Lower lobe of right lung (tissue), 2 donors: ENCODE data around the gene MRTFA. TPM values are rescaled to one million over a fixed set of nuclear protein-coding genes. Genes with fewer than 3 reads are reported as not detected.

Source experiments
- ATAC-seq, 2 donors: fragments of 200-7000 bp; cut with Tn5 transposase; one replicate each; pipeline ENCODE4 v1.9.1; 2020 to 2022; ENCODE audit warnings: mild to moderate bottlenecking in 2 of 2, moderate library complexity in 2 of 2
- DNase-seq: peaks from one replicate; pipeline ENCODE4 v3.0.0-alpha.2; 2020
- H3K27ac ChIP-seq: fragments of 200-600 bp; one replicate; pipeline ENCODE4 v1.8.0; 2022
- H3K27me3 ChIP-seq: fragments of 200-600 bp; one replicate; pipeline ENCODE4 v1.8.0; 2022; ENCODE audit warnings: low read depth
- H3K36me3 ChIP-seq: fragments of 200-600 bp; one replicate; pipeline ENCODE4 v1.8.0; 2022; ENCODE audit warnings: mild to moderate bottlenecking
- H3K4me1 ChIP-seq: fragments of 200-600 bp; one replicate; pipeline ENCODE4 v1.8.0; 2022
- H3K4me3 ChIP-seq: fragments of 200-600 bp; one replicate; pipeline ENCODE4 v1.8.0; 2022; ENCODE audit warnings: mild to moderate bottlenecking
- H3K9me3 ChIP-seq: fragments of 200-600 bp; one replicate; pipeline ENCODE4 v1.8.0; 2022
- CTCF ChIP-seq: fragments of 200-600 bp; IDR thresholded peaks from one replicate; pipeline ENCODE4 v1.8.0; 2022; ENCODE audit warnings: antibody characterized with exemption, mild to moderate bottlenecking
- intact Hi-C: fragments of 100-400 bp; cut with DNase I; formaldehyde crosslinking; loops from one replicate; pipeline ENCODE4 v1.11.0; 2022
- total RNA-seq: library from RNA; stranded (reverse); fragmentation: NEBNext Ultra II Directional; extraction: Animal tissue kit (Norgen Biotek cat#: 25700); gene quantifications from one replicate; pipeline ENCODE4 v1.2.1, GENCODE V29; 2021
- donor health status: DM: no; HTN: yes; CAD: no; lungs with severe emphysema.

MRTFA gene
- total RNA-seq, 1 donor from 2014 or later, result 54.2 TPM

GRCh38 chr22:40487663-40488249 is 148.8 kb downstream of the MRTFA start:
- Histone ChIP-seq H3K27ac (no peak overlapping the region), H3K4me1 (peaks cover 59% of the 10 kb centered on the region), H3K9me3 (no peaks in the 10 kb centered on the region), H3K27me3 (no peaks in the 10 kb centered on the region), H3K4me3 (no peak overlapping the region), H3K36me3 (no peaks in the 10 kb centered on the region)
- ATAC-seq, result no peak
- no peak for DNase-seq
- peak; percentile 70 for TF ChIP-seq CTCF
- intact Hi-C loops, result no loop called here

GRCh38 chr22:40486962-40487602 is 149.4 kb downstream of the MRTFA start:
- no peak for TF ChIP-seq CTCF
- intact Hi-C loops, result no loop called here
- ATAC-seq, result no peak

GRCh38 chr22:40485813-40486667 is 150.5 kb downstream of the MRTFA start:
- DNase-seq (no peak), ATAC-seq (peak in 1 of 2 donors; percentile 29)
- no peaks in the 10 kb centered on the region for H3K9me3 ChIP-seq
- no peak overlapping the region for H3K4me3 ChIP-seq
- H3K36me3 ChIP-seq, result no peaks in the 10 kb centered on the region
- intact Hi-C loops, result no loop called here
- peaks cover 46% of the 10 kb centered on the region for H3K4me1 ChIP-seq
- H3K27me3 ChIP-seq, result no peaks in the 10 kb centered on the region
- TF ChIP-seq CTCF, result no peak
- H3K27ac ChIP-seq, result peak overlapping the region; percentile 18

More at GRCh38 chr22:40486962-40487602, 149.4 kb downstream of the MRTFA start:
- Histone ChIP-seq H3K36me3 (no peaks in the 10 kb centered on the region), H3K27ac (peak overlapping the region; percentile 18), H3K4me1 (peaks cover 52% of the 10 kb centered on the region), H3K27me3 (no peaks in the 10 kb centered on the region), H3K9me3 (no peaks in the 10 kb centered on the region), H3K4me3 (no peak overlapping the region)
- DNase-seq, result no peak

GRCh38 chr22:40484906-40485669 is 151.4 kb downstream of the MRTFA start:
- H3K4me3 ChIP-seq, result no peak overlapping the region
- no peak for ATAC-seq
- no peaks in the 10 kb centered on the region for H3K27me3 ChIP-seq
- H3K9me3 ChIP-seq, result no peaks in the 10 kb centered on the region
- no peaks in the 10 kb centered on the region for H3K36me3 ChIP-seq
- H3K27ac ChIP-seq, result no peak overlapping the region
- DNase-seq, result no peak
- intact Hi-C loops, result no loop called here
- no peak for TF ChIP-seq CTCF
- H3K4me1 ChIP-seq, result peaks cover 45% of the 10 kb centered on the region

- intact Hi-C loops, result no loop called here
- no peaks in the 10 kb centered on the region for H3K9me3 ChIP-seq
- H3K27me3 ChIP-seq, result no peaks in the 10 kb centered on the region
- TF ChIP-seq CTCF, result no peak
- H3K4me3 ChIP-seq, result no peak overlapping the region
- no peak overlapping the region for H3K27ac ChIP-seq
- peaks cover 50% of the 10 kb centered on the region for H3K4me1 ChIP-seq
- DNase-seq (no peak), ATAC-seq (no peak)
- no peaks in the 10 kb centered on the region for H3K36me3 ChIP-seq
Measured at GRCh38 chr22:40482886-40483285, 153.6 kb downstream of the MRTFA start.
